Transverse colon (tissue), 4 donors: ENCODE data around the gene GRM8. TPM values are rescaled to one million over a fixed set of nuclear protein-coding genes. Genes with fewer than 3 reads are reported as not detected.

Experiments used
- DNase-seq: peaks from one replicate; pipeline ENCODE4 v3.0.0-alpha.2; 2019
- H3K27ac ChIP-seq, 4 donors: fragments of 200-600 bp; sonication (generic); 2 replicates each; pipeline ENCODE4 v1.5.1; 2016 to 2018; ENCODE audit warnings: inconsistent platforms in 4 of 4
- H3K27me3 ChIP-seq: fragments of 200-600 bp; sonication (generic); 2 replicates; pipeline ENCODE4 v1.5.1; 2017; ENCODE audit warnings: inconsistent platforms
- H3K36me3 ChIP-seq, 4 donors: fragments of 200-600 bp; sonication (generic); 2 replicates each; pipeline ENCODE4 v1.5.1; 2017 to 2019; ENCODE audit warnings: inconsistent platforms in 4 of 4
- H3K4me1 ChIP-seq, 4 donors: fragments of 200-600 bp; sonication (generic); 2 replicates each; pipeline ENCODE4 v1.5.1; 2017 to 2020; ENCODE audit warnings: inconsistent platforms in 4 of 4
- H3K4me3 ChIP-seq, 4 donors: fragments of 200-600 bp; sonication (generic); 1 replicate in 1 of 4; 2 replicates in 3 of 4; pipeline versions ENCODE4 v1.5.1 to v1.6.1; 2017 to 2019; ENCODE audit warnings: inconsistent platforms in 4 of 4
- H3K9me3 ChIP-seq, 2 donors: fragments of 200-600 bp; sonication (generic); 2 replicates each; pipeline ENCODE4 v1.5.1; 2017 to 2019; ENCODE audit warnings: inconsistent platforms in 2 of 2
- EP300 ChIP-seq: sonication (generic); formaldehyde crosslinking; IDR thresholded peaks from one replicate; pipeline ENCODE4 v1.6.1; 2017; ENCODE audit warnings: antibody characterized with exemption, low read depth
- POLR2A ChIP-seq: fragments of 450-650 bp; IDR thresholded peaks from one replicate; pipeline ENCODE4 v1.6.1; 2016; ENCODE audit warnings: antibody characterized with exemption, mild to moderate bottlenecking, moderate library complexity
- POLR2AphosphoS5 ChIP-seq, 3 donors: sonication (generic); formaldehyde crosslinking; IDR thresholded peaks; one replicate each; pipeline ENCODE4 v1.6.1; 2016; ENCODE audit warnings: antibody characterized with exemption in 3 of 3
- WGBS, 2 donors: methylation state at CpG; one replicate each; pipeline ENCODE4 v1.1.5; 2018; ENCODE audit warnings: low coverage in 1 of 2; 5-methylcytosine and 5-hydroxymethylcytosine counted together
- in situ Hi-C, 4 donors: fragments of 200-750 bp; cut with MboI; loops; one replicate each; pipeline versions ENCODE4 v1.15.0 to v1.15.1; 2017; ENCODE audit warnings: low sequenced_read_pairs in 3 of 4, low pct_ligation_motif_present in 1 of 4, low pct_unique_long_range_greater_than_20kb in 1 of 4
- intact Hi-C: fragments of 100-400 bp; cut with DNase I; formaldehyde crosslinking; loops from one replicate; pipeline ENCODE4 v1.15.1; 2023; ENCODE audit warnings: low total_unique reads
- total RNA-seq, 4 donors: library from RNA; depleted of rRNA; stranded (reverse); fragments of >200 nt; gene quantifications; one replicate each; pipeline ENCODE4 v1.1.0, GENCODE V29; 2016
- TF ChIP-seq, protein P1 (sequence below), 5 experiments: fragments of 200-600 bp in 3 of 5; fragments of 450-650 bp in 2 of 5; sonication (generic) in 3 of 5; IDR thresholded peaks; 1 replicate in 2 of 5; 2 replicates in 3 of 5; pipeline ENCODE4 v1.5.1; 2016 to 2017; ENCODE audit warnings: antibody characterized with exemption in 5 of 5, inconsistent platforms in 3 of 5, mild to moderate bottlenecking in 2 of 5, moderate library complexity in 1 of 5

Gene GRM8
- total RNA-seq, 4 donors from 2014 or later, result 0.68 to 9.7 (median 2.9) TPM

- no peaks in the 10 kb centered on the region for H3K9me3 ChIP-seq
- no peak overlapping the region for H3K4me3 ChIP-seq
- intact Hi-C loops (no loop called here), in situ Hi-C loops (no loop called here)
- TF ChIP-seq EP300 (no peak), POLR2A (no peak), POLR2AphosphoS5 (IDR thresholded peaks at IDR 0.05) (no peak)
- TF ChIP-seq, protein P1, sequence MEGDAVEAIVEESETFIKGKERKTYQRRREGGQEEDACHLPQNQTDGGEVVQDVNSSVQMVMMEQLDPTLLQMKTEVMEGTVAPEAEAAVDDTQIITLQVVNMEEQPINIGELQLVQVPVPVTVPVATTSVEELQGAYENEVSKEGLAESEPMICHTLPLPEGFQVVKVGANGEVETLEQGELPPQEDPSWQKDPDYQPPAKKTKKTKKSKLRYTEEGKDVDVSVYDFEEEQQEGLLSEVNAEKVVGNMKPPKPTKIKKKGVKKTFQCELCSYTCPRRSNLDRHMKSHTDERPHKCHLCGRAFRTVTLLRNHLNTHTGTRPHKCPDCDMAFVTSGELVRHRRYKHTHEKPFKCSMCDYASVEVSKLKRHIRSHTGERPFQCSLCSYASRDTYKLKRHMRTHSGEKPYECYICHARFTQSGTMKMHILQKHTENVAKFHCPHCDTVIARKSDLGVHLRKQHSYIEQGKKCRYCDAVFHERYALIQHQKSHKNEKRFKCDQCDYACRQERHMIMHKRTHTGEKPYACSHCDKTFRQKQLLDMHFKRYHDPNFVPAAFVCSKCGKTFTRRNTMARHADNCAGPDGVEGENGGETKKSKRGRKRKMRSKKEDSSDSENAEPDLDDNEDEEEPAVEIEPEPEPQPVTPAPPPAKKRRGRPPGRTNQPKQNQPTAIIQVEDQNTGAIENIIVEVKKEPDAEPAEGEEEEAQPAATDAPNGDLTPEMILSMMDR (IDR thresholded peaks at IDR 0.05), result no peak
- DNase-seq, result no peak
- no peaks in the 10 kb centered on the region for H3K36me3 ChIP-seq
- H3K27ac ChIP-seq, result no peak overlapping the region
- H3K4me1 ChIP-seq, result peaks cover 4 to 33% (median 11%) of the 10 kb centered on the region in 4 donors
- no peaks in the 10 kb centered on the region for H3K27me3 ChIP-seq
- 97 to 100% methylated on average over 1 of the region's 1 CpG for WGBS, 2 donors
Observed at GRCh38 chr7:126443951-126444350, 808.8 kb downstream of the GRM8 start.

- no peak overlapping the region for H3K27ac ChIP-seq
- H3K4me1 ChIP-seq, result peaks cover 4 to 23% (median 8%) of the 10 kb centered on the region in 4 donors
- no peak overlapping the region for H3K4me3 ChIP-seq
- no peak for DNase-seq
- no peaks in the 10 kb centered on the region for H3K27me3 ChIP-seq
- intact Hi-C loops (no loop called here), in situ Hi-C loops (no loop called here)
- no peak for TF ChIP-seq POLR2AphosphoS5 (IDR thresholded peaks at IDR 0.05)
- TF ChIP-seq POLR2A, result no peak
- TF ChIP-seq, protein P1 (IDR thresholded peaks at IDR 0.05), result no peak
- TF ChIP-seq EP300, result no peak
- 78 to 85% methylated on average over 3 of the region's 3 CpGs for WGBS, 2 donors
- H3K9me3 ChIP-seq, result no peaks in the 10 kb centered on the region
- no peaks in the 10 kb centered on the region for H3K36me3 ChIP-seq
Observed at GRCh38 chr7:126442908-126443307, 809.8 kb downstream of the GRM8 start.

DNA sequence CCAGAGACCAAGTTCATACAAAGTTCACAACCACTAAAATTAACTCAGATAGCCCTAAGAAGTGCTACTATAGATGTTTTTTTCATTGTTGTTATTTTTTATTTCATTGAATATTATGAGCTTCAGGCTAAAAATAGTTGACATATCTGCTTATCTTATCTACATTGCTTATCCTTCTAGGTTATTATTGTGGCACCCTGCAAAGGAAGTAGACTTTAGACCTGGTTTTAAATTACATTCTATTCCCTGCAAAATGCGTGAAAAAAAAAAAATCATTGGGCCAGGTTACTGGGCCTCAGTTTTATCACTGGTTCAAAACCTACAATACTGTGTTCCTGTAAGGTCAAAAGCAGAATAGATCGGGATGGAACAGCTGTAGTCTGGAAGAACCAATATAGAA, 811.0 kb downstream of the GRM8 start:
- DNase-seq, result no peak

DNA sequence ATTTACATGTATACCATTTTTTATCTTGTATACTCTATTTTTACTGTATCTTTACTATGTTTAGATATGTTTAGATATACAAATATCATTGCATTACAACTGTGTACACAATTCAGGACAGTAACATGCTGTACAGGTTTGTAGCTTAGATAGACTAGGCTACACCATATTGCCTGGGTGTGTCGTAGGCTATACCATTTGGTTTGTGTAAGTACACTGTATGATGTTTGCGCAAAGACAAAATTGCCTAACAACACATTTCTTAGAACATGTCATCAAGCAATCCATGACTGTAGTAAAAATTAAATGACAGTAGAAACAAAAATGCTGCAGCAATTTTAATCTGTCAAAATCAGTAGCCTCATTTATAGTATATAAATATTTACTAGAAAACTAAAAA, 812.2 kb downstream of the GRM8 start:
- Histone ChIP-seq H3K4me3 (no peak overlapping the region), H3K27me3 (no peaks in the 10 kb centered on the region), H3K27ac (no peak overlapping the region), H3K9me3 (no peaks in the 10 kb centered on the region), H3K4me1 (peaks cover 0 to 13% (median 3%) of the 10 kb centered on the region in 4 donors), H3K36me3 (no peaks in the 10 kb centered on the region)
- peak; percentile 13 for DNase-seq
- TF ChIP-seq, protein P1 (IDR thresholded peaks at IDR 0.05), result no peak
- TF ChIP-seq EP300 (peak; percentile 11), POLR2A (no peak), POLR2AphosphoS5 (IDR thresholded peaks at IDR 0.05) (peak in 2 of 3 donors; percentile 26 to 66)
- intact Hi-C loops, result no loop called here
- 43 to 81% methylated on average over 2 of the region's 2 CpGs for WGBS, 2 donors
- in situ Hi-C loops, result no loop called here

More for the DNA sequence above, 811.0 kb downstream of the GRM8 start:
- peak overlapping the region in 1 of 4 donors; percentile 6 for H3K27ac ChIP-seq
- 50 to 63% methylated on average over 1 to 2 of the region's 2 CpGs for WGBS, 2 donors
- TF ChIP-seq POLR2A (no peak), EP300 (no peak)
- H3K4me3 ChIP-seq, result no peak overlapping the region
- H3K27me3 ChIP-seq, result no peaks in the 10 kb centered on the region
- H3K9me3 ChIP-seq, result no peaks in the 10 kb centered on the region
- in situ Hi-C loops, result no loop called here
- peaks cover 0 to 13% (median 3%) of the 10 kb centered on the region in 4 donors for H3K4me1 ChIP-seq
- no peaks in the 10 kb centered on the region for H3K36me3 ChIP-seq
- intact Hi-C loops, result no loop called here

DNA sequence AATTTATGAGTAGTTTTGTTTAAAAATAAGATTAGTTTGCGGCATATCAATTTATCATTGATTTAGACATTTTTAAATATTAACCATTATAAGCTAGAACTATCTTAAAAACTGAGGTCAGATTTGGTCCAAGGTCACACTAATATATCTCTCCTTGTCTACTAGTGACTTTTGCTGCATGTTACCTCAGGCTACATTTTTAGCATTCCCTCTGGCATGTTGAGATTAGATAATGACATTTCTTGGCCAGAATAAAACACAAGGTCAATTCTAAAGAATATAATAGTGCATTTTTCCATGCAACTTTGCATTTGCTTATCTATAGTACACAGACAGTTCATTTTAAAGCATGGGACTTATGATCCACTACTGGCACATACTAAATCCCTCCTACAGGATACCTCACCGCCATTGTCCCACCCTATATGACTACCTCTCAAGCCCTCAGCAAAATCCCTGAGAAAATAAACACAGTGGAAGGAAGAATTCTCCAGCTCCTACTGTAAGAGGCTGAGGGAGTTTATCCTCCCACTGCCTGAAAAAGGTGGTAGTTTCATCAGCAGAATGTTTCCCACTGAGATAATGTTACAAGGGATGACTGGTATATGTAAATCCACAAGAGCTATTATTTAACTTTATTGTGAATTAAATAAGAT, 816.4 kb downstream of the GRM8 start:
- Histone ChIP-seq H3K27ac (no peak overlapping the region), H3K27me3 (no peaks in the 10 kb centered on the region), H3K9me3 (no peaks in the 10 kb centered on the region), H3K36me3 (no peaks in the 10 kb centered on the region), H3K4me1 (peaks cover 0 to 7% (median 3%) of the 10 kb centered on the region in 4 donors), H3K4me3 (no peak overlapping the region)
- intact Hi-C loops (no loop called here), in situ Hi-C loops (no loop called here)
- TF ChIP-seq POLR2AphosphoS5 (IDR thresholded peaks at IDR 0.05) (no peak), EP300 (no peak), POLR2A (no peak)
- TF ChIP-seq, protein P1 (IDR thresholded peaks at IDR 0.05), result no peak
- 77 to 90% methylated on average over 1 to 2 of the region's 2 CpGs for WGBS, 2 donors
- no peak for DNase-seq
